GM23338 (cell line): ENCODE data around the gene MTHFSD. TPM values are rescaled to one million over a fixed set of nuclear protein-coding genes. Genes with fewer than 3 reads are reported as not detected.

Experiments used
- ATAC-seq: fragments of 200-7000 bp; cut with Tn5 transposase; 3 replicates; pipeline ENCODE4 v1.9.1; 2020
- DNase-seq: peaks from one replicate; pipeline ENCODE4 v3.0.0-alpha.2; 2015; ENCODE audit warnings: low spot score
- H2AFZ ChIP-seq: fragments of 200-600 bp; sonication (generic); 2 replicates; pipeline ENCODE4 v1.8.0; 2016; ENCODE audit warnings: antibody characterized with exemption, mild to moderate bottlenecking, moderate library complexity
- H3F3A ChIP-seq: fragments of 200-600 bp; sonication (generic); replicated peaks from 2 replicates; pipeline ENCODE4 v1.8.0; 2017; ENCODE audit warnings: antibody characterized with exemption, mixed run types, low read depth
- H3K27ac ChIP-seq: fragments of 200-600 bp; sonication (generic); 2 replicates; pipeline ENCODE4 v1.6.1; 2016; ENCODE audit warnings: low read depth
- H3K27me3 ChIP-seq: fragments of 200-600 bp; sonication (generic); 2 replicates; pipeline ENCODE4 v1.8.0; 2016; ENCODE audit warnings: mild to moderate bottlenecking, mixed run types, moderate library complexity; ENCODE audit not compliant: insufficient read depth
- H3K36me3 ChIP-seq: fragments of 200-600 bp; sonication (generic); 2 replicates; pipeline ENCODE4 v1.8.0; 2016; ENCODE audit warnings: mild to moderate bottlenecking; ENCODE audit not compliant: insufficient read depth
- H3K4me1 ChIP-seq: fragments of 200-600 bp; sonication (generic); 2 replicates; pipeline ENCODE4 v1.8.0; 2016; ENCODE audit warnings: mild to moderate bottlenecking, moderate library complexity; ENCODE audit not compliant: insufficient read depth
- H3K4me2 ChIP-seq: fragments of 200-600 bp; sonication (generic); 2 replicates; pipeline ENCODE4 v1.7.1; 2017; ENCODE audit warnings: mixed run types
- H3K4me3 ChIP-seq: fragments of 200-600 bp; sonication (generic); 2 replicates; pipeline ENCODE4 v1.6.1; 2016; ENCODE audit warnings: mixed run types
- H3K79me2 ChIP-seq: fragments of 200-600 bp; sonication (generic); replicated peaks from 2 replicates; pipeline ENCODE4 v1.8.0; 2017; ENCODE audit warnings: mild to moderate bottlenecking; ENCODE audit not compliant: insufficient read depth
- H3K9me2 ChIP-seq: fragments of 200-600 bp; sonication (generic); 2 replicates; pipeline ENCODE4 v1.8.0; 2017; ENCODE audit not compliant: insufficient read depth
- H4K20me1 ChIP-seq: fragments of 200-600 bp; sonication (generic); replicated peaks from 2 replicates; pipeline ENCODE4 v1.8.0; 2017; ENCODE audit warnings: mild to moderate bottlenecking; ENCODE audit not compliant: insufficient read depth
- H3K27ac Mint-ChIP-seq: 2 replicates; pipeline ENCODE4 v1.8.0; 2020; ENCODE audit warnings: inconsistent platforms, mild to moderate bottlenecking, moderate library complexity, mixed read lengths
- H3K27me3 Mint-ChIP-seq: 3 replicates; pipeline ENCODE4 v1.8.0; 2022; ENCODE audit warnings: low read depth, mild to moderate bottlenecking, moderate library complexity, mixed read lengths, inconsistent platforms; ENCODE audit not compliant: insufficient read depth, poor library complexity
- H3K36me3 Mint-ChIP-seq: 3 replicates; pipeline ENCODE4 v1.8.0; 2021; ENCODE audit warnings: low read depth, mild to moderate bottlenecking, inconsistent platforms, moderate library complexity, mixed read lengths
- H3K4me1 Mint-ChIP-seq: 3 replicates; pipeline ENCODE4 v1.8.0; 2020; ENCODE audit warnings: mild to moderate bottlenecking, inconsistent platforms, mixed read lengths
- H3K4me3 Mint-ChIP-seq: 3 replicates; pipeline ENCODE4 v1.8.0; 2021; ENCODE audit warnings: moderate library complexity, mild to moderate bottlenecking, inconsistent platforms, mixed read lengths
- H3K9me3 Mint-ChIP-seq: 3 replicates; pipeline ENCODE4 v1.8.0; 2020; ENCODE audit warnings: moderate library complexity, mild to moderate bottlenecking, inconsistent platforms, mixed read lengths
- CREB1 ChIP-seq: fragments of 250-450 bp; sonication (Bioruptor Pico); IDR thresholded peaks from 2 replicates; pipeline ENCODE4 v1.5.0; 2020; ENCODE audit warnings: low read depth, mild to moderate bottlenecking, moderate library complexity
- EZH2 ChIP-seq: fragments of 200-600 bp; sonication (generic); IDR thresholded peaks from one replicate; pipeline ENCODE4 v1.8.0; 2017; ENCODE audit warnings: antibody characterized with exemption, mild to moderate bottlenecking, low read depth; ENCODE audit not compliant: unreplicated experiment
- EZH2phosphoT487 ChIP-seq: fragments of 200-600 bp; sonication (generic); IDR thresholded peaks from one replicate; pipeline ENCODE4 v1.8.1; 2018; ENCODE audit warnings: antibody characterized with exemption; ENCODE audit not compliant: unreplicated experiment
- JUNB ChIP-seq: IDR thresholded peaks from one replicate; pipeline ENCODE4 v1.6.1; 2016; ENCODE audit warnings: antibody characterized with exemption; ENCODE audit not compliant: unreplicated experiment
- POLR2AphosphoS5 ChIP-seq: IDR thresholded peaks from 2 replicates; pipeline ENCODE4 v1.6.1; 2016; ENCODE audit warnings: antibody characterized with exemption, low read depth
- STAT1 ChIP-seq: IDR thresholded peaks from one replicate; pipeline ENCODE4 v1.6.1; 2016; ENCODE audit warnings: antibody characterized with exemption; ENCODE audit not compliant: unreplicated experiment
- ZNF331 ChIP-seq: fragments of 250-450 bp; sonication (Bioruptor Pico); IDR thresholded peaks from 2 replicates; pipeline ENCODE4 v1.5.0; 2020; ENCODE audit warnings: low read depth, mild to moderate bottlenecking, moderate library complexity
- polyA plus RNA-seq: library from polyadenylated mRNA; unstranded; fragments of >200 nt; fragmentation: Nextera tagmentation; extraction: Ambion mirVana; gene quantifications from 2 replicates; pipeline ENCODE4 v1.2.1, GENCODE V29; 2016
- total RNA-seq: library from RNA; depleted of rRNA; stranded (reverse); fragments of >200 nt; shearing (Covaris generic); gene quantifications from 2 replicates; pipeline ENCODE4 v1.2.3, GENCODE V29; 2014
- TF ChIP-seq, protein P1 (sequence below), 2 experiments: fragments of 200-600 bp in 1 of 2; sonication (generic) in 1 of 2; conservative IDR thresholded peaks; 2 replicates each; pipeline versions ENCODE4 v1.5.1 to v1.6.1; 2016 to 2017; ENCODE audit warnings: antibody characterized with exemption in 2 of 2, low read depth in 2 of 2, mild to moderate bottlenecking in 2 of 2, moderate library complexity in 1 of 2
- TF ChIP-seq, protein P2 (sequence below): IDR thresholded peaks from 2 replicates; pipeline ENCODE4 v1.6.1; 2016; ENCODE audit warnings: antibody characterized with exemption
- TF ChIP-seq, protein P3 (sequence below): fragments of 250-450 bp; sonication (Bioruptor Pico); IDR thresholded peaks from 2 replicates; pipeline ENCODE4 v1.5.0; 2020; ENCODE audit warnings: mild to moderate bottlenecking, moderate library complexity
- TF ChIP-seq, protein P4 (sequence below): IDR thresholded peaks from one replicate; pipeline ENCODE4 v1.6.1; 2018; ENCODE audit warnings: antibody characterized with exemption; ENCODE audit not compliant: unreplicated experiment

The MTHFSD gene
- total and polyA plus RNA-seq, 2 experiments from 2014 or later: 7.2 to 8.1 TPM

DNA sequence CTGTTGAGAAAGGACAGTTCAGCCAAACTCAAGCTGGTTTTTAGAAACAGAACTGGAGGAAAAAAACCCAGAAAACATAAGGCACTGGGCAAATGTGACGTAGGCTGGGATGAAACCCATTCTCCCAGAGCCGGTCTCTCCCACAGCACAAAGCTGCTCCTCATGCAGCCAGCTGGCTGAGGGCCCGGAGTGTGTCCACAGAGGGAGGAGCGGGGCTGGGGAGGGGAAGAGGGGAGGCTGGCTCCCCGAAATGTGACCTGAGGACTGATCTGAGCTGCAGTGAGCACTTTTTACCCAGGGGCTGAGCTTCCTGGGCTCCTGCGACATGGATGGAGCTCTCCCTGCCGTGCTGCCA, 23.9 kb downstream of the MTHFSD start (continued):
- TF ChIP-seq, protein P1, sequence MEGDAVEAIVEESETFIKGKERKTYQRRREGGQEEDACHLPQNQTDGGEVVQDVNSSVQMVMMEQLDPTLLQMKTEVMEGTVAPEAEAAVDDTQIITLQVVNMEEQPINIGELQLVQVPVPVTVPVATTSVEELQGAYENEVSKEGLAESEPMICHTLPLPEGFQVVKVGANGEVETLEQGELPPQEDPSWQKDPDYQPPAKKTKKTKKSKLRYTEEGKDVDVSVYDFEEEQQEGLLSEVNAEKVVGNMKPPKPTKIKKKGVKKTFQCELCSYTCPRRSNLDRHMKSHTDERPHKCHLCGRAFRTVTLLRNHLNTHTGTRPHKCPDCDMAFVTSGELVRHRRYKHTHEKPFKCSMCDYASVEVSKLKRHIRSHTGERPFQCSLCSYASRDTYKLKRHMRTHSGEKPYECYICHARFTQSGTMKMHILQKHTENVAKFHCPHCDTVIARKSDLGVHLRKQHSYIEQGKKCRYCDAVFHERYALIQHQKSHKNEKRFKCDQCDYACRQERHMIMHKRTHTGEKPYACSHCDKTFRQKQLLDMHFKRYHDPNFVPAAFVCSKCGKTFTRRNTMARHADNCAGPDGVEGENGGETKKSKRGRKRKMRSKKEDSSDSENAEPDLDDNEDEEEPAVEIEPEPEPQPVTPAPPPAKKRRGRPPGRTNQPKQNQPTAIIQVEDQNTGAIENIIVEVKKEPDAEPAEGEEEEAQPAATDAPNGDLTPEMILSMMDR (conservative IDR thresholded peaks at IDR 0.05; ENCODE audit: low read depth in 2 of 2): no peak
- TF ChIP-seq POLR2AphosphoS5 (no peak), CREB1 (CRISPR knock-in tag) (no peak), EZH2phosphoT487 (no peak)

DNA sequence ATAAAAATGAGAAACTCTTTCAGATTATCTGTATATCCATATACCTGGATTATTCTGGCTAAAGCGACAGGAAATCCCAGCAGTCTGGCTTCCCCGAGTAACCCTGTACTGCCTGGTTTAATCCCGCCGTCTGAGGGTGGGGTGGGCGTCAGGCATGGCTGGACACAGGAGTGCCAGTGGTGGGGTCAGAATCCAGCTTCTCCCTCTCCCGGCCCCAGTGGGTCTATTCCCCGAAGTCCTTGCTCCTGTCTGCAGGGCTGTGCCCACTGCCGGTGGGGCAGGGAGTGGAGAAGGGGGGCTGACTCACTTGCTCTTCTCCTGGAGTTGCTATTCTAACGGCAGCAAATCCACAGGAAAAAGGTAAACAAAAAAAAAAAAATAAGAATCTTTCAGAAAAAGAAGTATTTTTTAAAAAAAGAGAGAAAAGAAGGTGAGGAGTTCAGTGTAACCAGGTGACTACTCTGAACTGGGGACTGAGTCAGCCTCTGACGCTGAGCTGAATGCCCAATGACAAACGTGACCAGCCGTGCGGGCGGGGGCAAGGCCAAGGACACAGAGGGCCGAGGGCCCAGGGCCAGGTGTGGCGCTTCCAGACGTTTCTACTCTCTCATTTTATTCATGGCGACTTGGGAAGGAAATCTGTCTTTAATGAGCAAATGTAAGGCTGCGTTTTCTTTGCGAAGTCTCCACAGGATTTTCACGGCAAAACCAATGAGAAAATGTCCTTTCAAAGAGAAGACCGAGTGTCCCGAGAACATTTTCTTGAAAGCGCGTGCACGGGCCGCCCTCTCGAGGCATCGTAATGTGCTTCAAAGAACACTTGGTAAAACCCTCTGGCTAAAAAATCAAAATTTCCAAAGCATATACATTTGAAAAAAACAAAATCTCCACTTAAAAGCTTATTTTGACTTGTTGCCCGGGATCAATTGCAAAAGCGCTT, 24.5 kb downstream of the MTHFSD start:
- no peak overlapping the region for H2AFZ ChIP-seq
- 0 out of 2 replicates have a peak, but pooled peaks cover 3% of the 10 kb centered on the region for H3K4me1 ChIP-seq
- no peaks in the 10 kb centered on the region for H3K79me2 ChIP-seq
- H4K20me1 ChIP-seq: no peaks in the 10 kb centered on the region
- no peak for DNase-seq
- no peaks in the 10 kb centered on the region for H3F3A ChIP-seq
- no peaks in the 10 kb centered on the region for H3K4me1 Mint-ChIP-seq
- H3K4me3 ChIP-seq: no peak overlapping the region
- no peaks in the 10 kb centered on the region for H3K9me2 ChIP-seq
- no peak for ATAC-seq
- peaks cover 13% of the 10 kb centered on the region for H3K27me3 Mint-ChIP-seq
- no peak overlapping the region for H3K4me3 Mint-ChIP-seq
- H3K27ac ChIP-seq: 0 out of 2 replicates have a peak overlapping the region, but pooled peaks have one; percentile 42
- no peak overlapping the region for H3K4me2 ChIP-seq
- H3K36me3 ChIP-seq: no peaks in the 10 kb centered on the region
- H3K27me3 ChIP-seq: no peaks in the 10 kb centered on the region
- peaks cover 11% of the 10 kb centered on the region; the same call in 1 of the 3 replicates for H3K36me3 Mint-ChIP-seq
- H3K27ac Mint-ChIP-seq: no peak overlapping the region
- peaks cover 23% of the 10 kb centered on the region; the same call in 2 of the 3 replicates for H3K9me3 Mint-ChIP-seq
- TF ChIP-seq, protein P2, sequence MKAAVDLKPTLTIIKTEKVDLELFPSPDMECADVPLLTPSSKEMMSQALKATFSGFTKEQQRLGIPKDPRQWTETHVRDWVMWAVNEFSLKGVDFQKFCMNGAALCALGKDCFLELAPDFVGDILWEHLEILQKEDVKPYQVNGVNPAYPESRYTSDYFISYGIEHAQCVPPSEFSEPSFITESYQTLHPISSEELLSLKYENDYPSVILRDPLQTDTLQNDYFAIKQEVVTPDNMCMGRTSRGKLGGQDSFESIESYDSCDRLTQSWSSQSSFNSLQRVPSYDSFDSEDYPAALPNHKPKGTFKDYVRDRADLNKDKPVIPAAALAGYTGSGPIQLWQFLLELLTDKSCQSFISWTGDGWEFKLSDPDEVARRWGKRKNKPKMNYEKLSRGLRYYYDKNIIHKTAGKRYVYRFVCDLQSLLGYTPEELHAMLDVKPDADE: no peak
- TF ChIP-seq EZH2 (no peak), POLR2AphosphoS5 (no peak), STAT1 (no peak), ZNF331 (CRISPR knock-in tag) (no peak), EZH2phosphoT487 (no peak), JUNB (no peak)
- TF ChIP-seq, protein P3, sequence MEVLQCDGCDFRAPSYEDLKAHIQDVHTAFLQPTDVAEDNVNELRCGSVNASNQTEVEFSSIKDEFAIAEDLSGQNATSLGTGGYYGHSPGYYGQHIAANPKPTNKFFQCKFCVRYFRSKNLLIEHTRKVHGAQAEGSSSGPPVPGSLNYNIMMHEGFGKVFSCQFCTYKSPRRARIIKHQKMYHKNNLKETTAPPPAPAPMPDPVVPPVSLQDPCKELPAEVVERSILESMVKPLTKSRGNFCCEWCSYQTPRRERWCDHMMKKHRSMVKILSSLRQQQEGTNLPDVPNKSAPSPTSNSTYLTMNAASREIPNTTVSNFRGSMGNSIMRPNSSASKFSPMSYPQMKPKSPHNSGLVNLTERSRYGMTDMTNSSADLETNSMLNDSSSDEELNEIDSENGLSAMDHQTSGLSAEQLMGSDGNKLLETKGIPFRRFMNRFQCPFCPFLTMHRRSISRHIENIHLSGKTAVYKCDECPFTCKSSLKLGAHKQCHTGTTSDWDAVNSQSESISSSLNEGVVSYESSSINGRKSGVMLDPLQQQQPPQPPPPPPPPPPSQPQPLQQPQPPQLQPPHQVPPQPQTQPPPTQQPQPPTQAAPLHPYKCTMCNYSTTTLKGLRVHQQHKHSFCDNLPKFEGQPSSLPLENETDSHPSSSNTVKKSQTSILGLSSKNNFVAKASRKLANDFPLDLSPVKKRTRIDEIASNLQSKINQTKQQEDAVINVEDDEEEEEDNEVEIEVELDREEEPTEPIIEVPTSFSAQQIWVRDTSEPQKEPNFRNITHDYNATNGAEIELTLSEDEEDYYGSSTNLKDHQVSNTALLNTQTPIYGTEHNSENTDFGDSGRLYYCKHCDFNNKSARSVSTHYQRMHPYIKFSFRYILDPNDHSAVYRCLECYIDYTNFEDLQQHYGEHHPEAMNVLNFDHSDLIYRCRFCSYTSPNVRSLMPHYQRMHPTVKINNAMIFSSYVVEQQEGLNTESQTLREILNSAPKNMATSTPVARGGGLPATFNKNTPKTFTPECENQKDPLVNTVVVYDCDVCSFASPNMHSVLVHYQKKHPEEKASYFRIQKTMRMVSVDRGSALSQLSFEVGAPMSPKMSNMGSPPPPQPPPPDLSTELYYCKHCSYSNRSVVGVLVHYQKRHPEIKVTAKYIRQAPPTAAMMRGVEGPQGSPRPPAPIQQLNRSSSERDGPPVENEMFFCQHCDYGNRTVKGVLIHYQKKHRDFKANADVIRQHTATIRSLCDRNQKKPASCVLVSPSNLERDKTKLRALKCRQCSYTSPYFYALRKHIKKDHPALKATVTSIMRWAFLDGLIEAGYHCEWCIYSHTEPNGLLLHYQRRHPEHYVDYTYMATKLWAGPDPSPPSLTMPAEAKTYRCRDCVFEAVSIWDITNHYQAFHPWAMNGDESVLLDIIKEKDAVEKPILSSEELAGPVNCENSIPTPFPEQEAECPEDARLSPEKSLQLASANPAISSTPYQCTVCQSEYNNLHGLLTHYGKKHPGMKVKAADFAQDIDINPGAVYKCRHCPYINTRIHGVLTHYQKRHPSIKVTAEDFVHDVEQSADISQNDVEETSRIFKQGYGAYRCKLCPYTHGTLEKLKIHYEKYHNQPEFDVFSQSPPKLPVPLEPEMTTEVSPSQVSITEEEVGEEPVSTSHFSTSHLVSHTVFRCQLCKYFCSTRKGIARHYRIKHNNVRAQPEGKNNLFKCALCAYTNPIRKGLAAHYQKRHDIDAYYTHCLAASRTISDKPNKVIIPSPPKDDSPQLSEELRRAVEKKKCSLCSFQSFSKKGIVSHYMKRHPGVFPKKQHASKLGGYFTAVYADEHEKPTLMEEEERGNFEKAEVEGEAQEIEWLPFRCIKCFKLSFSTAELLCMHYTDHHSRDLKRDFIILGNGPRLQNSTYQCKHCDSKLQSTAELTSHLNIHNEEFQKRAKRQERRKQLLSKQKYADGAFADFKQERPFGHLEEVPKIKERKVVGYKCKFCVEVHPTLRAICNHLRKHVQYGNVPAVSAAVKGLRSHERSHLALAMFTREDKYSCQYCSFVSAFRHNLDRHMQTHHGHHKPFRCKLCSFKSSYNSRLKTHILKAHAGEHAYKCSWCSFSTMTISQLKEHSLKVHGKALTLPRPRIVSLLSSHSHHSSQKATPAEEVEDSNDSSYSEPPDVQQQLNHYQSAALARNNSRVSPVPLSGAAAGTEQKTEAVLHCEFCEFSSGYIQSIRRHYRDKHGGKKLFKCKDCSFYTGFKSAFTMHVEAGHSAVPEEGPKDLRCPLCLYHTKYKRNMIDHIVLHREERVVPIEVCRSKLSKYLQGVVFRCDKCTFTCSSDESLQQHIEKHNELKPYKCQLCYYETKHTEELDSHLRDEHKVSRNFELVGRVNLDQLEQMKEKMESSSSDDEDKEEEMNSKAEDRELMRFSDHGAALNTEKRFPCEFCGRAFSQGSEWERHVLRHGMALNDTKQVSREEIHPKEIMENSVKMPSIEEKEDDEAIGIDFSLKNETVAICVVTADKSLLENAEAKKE: no peak
- TF ChIP-seq, protein P4, sequence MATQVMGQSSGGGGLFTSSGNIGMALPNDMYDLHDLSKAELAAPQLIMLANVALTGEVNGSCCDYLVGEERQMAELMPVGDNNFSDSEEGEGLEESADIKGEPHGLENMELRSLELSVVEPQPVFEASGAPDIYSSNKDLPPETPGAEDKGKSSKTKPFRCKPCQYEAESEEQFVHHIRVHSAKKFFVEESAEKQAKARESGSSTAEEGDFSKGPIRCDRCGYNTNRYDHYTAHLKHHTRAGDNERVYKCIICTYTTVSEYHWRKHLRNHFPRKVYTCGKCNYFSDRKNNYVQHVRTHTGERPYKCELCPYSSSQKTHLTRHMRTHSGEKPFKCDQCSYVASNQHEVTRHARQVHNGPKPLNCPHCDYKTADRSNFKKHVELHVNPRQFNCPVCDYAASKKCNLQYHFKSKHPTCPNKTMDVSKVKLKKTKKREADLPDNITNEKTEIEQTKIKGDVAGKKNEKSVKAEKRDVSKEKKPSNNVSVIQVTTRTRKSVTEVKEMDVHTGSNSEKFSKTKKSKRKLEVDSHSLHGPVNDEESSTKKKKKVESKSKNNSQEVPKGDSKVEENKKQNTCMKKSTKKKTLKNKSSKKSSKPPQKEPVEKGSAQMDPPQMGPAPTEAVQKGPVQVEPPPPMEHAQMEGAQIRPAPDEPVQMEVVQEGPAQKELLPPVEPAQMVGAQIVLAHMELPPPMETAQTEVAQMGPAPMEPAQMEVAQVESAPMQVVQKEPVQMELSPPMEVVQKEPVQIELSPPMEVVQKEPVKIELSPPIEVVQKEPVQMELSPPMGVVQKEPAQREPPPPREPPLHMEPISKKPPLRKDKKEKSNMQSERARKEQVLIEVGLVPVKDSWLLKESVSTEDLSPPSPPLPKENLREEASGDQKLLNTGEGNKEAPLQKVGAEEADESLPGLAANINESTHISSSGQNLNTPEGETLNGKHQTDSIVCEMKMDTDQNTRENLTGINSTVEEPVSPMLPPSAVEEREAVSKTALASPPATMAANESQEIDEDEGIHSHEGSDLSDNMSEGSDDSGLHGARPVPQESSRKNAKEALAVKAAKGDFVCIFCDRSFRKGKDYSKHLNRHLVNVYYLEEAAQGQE: no peak
